Psoas muscle (tissue), 8 donors: ENCODE results near the gene SH2D3C. TPM values are rescaled to one million over a fixed set of nuclear protein-coding genes. Genes with fewer than 3 reads are reported as not detected.

ENCODE experiments used
- ATAC-seq, 4 donors: fragments of 200-7000 bp; cut with Tn5 transposase; one replicate each; pipeline ENCODE4 v1.9.1; 2020; ENCODE audit warnings: moderate library complexity in 3 of 4, mild to moderate bottlenecking in 2 of 4
- DNase-seq, 2 donors: peaks; one replicate each; pipeline ENCODE4 v3.0.0-alpha.2; 2020
- H3K27ac ChIP-seq: fragments of 200-600 bp; one replicate; pipeline ENCODE4 v1.8.0; 2022
- H3K27me3 ChIP-seq, 3 donors: fragments of 200-600 bp in 1 of 3; one replicate each; pipeline versions ENCODE4 v1.6.1 to v1.8.0; 2013 to 2022; ENCODE audit warnings: low read length in 2 of 3, mild to moderate bottlenecking in 2 of 3, moderate library complexity in 1 of 3; ENCODE audit not compliant: insufficient read depth in 3 of 3
- H3K36me3 ChIP-seq, 2 donors: fragments of 200-600 bp in 1 of 2; one replicate each; pipeline versions ENCODE4 v1.6.1 to v1.8.0; 2013 to 2022; ENCODE audit warnings: low read depth in 1 of 2, mild to moderate bottlenecking in 1 of 2, moderate library complexity in 1 of 2; ENCODE audit not compliant: insufficient read depth in 1 of 2
- H3K4me1 ChIP-seq: fragments of 200-600 bp; one replicate; pipeline ENCODE4 v1.8.0; 2022
- H3K4me3 ChIP-seq: fragments of 200-600 bp; one replicate; pipeline ENCODE4 v1.8.0; 2022; ENCODE audit warnings: mild to moderate bottlenecking
- H3K9me3 ChIP-seq: fragments of 200-600 bp; one replicate; pipeline ENCODE4 v1.8.0; 2022
- CTCF ChIP-seq: fragments of 200-600 bp; IDR thresholded peaks from one replicate; pipeline ENCODE4 v1.8.0; 2022; ENCODE audit warnings: antibody characterized with exemption
- WGBS, 3 donors: extraction: QIAGEN DNeasy Blood & Tissue Kit; methylation state at CpG; one replicate each; pipeline versions ENCODE4 v1.1.6 to v1.1.7; 2013; 5-methylcytosine and 5-hydroxymethylcytosine counted together
- intact Hi-C, 2 donors: fragments of 100-400 bp; cut with DNase I; formaldehyde crosslinking; loops; one replicate each; pipeline versions ENCODE4 v1.11.0 to v1.14.2; 2022
- polyA plus RNA-seq, 3 donors: library from polyadenylated mRNA; stranded (reverse); fragments of 200-250 nt; gene quantifications; one replicate each; pipeline ENCODE4 v1.2.3, GENCODE V29; 2013
- total RNA-seq, 4 donors: library from RNA; stranded (reverse); fragmentation: NEBNext Ultra II Directional in 2 of 4; extraction: Animal tissue kit (Norgen Biotek cat#: 25700) in 2 of 4; gene quantifications; one replicate each; pipeline versions ENCODE4 v1.2.1 to v1.2.4, GENCODE V29; 2021 to 2023
- donor health status: healthy with polysubstance abuse.
- donor health status: DM: no; HTN: no; CAD: no; lungs with moderate emphysema.
- donor health status: Bipolar disorder and iron deficiency.
- donor health status: healthy.
- donor health status: DM: yes; HTN: yes; CAD: no.
- donor health status: DM: no; HTN: no; CAD: no.
- donor health status: DM: no; HTN: no; CAD: no.
- donor health status: DM: yes; HTN: yes; CAD: no.

Gene SH2D3C
- total and polyA plus RNA-seq, 7 donors = 5.3 to 12.0 (median 10.0) TPM

GRCh38 chr9:127754099-127755060, 24.1 kb downstream of the SH2D3C start:
- ATAC-seq (peak; percentile 19 to 58 (median 52)), DNase-seq (no peak)
- H3K36me3 ChIP-seq = peaks cover 0 to 4% of the 10 kb centered on the region in 2 donors
- H3K4me3 ChIP-seq = peak overlapping the region; percentile 43
- TF ChIP-seq CTCF = no peak
- no peaks in the 10 kb centered on the region for H3K9me3 ChIP-seq
- H3K27me3 ChIP-seq = peaks cover 0 to 45% (median 14%) of the 10 kb centered on the region in 3 donors
- no peaks in the 10 kb centered on the region for H3K4me1 ChIP-seq
- 15 to 25% (median 17%) methylated on average over 58 to 86 of the region's 86 CpGs for WGBS, 3 donors
- H3K27ac ChIP-seq = no peak overlapping the region
- intact Hi-C loops = no loop called here

- no peaks in the 10 kb centered on the region for H3K4me1 ChIP-seq
- no peak for ATAC-seq
- DNase-seq = no peak
- no peak overlapping the region for H3K27ac ChIP-seq
- peaks cover 0 to 10% of the 10 kb centered on the region in 2 donors for H3K36me3 ChIP-seq
- no peak overlapping the region for H3K4me3 ChIP-seq
- peaks cover 0 to 45% (median 14%) of the 10 kb centered on the region in 3 donors for H3K27me3 ChIP-seq
- no peak for TF ChIP-seq CTCF
- intact Hi-C loops = no loop called here
- 51 to 56% (median 52%) methylated on average over 7 to 8 of the region's 8 CpGs for WGBS, 3 donors
- no peaks in the 10 kb centered on the region for H3K9me3 ChIP-seq
Observed at GRCh38 chr9:127753622-127754021, 24.8 kb downstream of the SH2D3C start.

GRCh38 chr9:127753148-127753547, 25.3 kb downstream of the SH2D3C start:
- Histone ChIP-seq H3K27me3 (peaks cover 0 to 45% (median 14%) of the 10 kb centered on the region in 3 donors), H3K4me1 (no peaks in the 10 kb centered on the region), H3K9me3 (no peaks in the 10 kb centered on the region), H3K27ac (no peak overlapping the region), H3K36me3 (peaks cover 0 to 13% of the 10 kb centered on the region in 2 donors), H3K4me3 (no peak overlapping the region)
- no peak for DNase-seq
- intact Hi-C loops = no loop called here
- no peak for ATAC-seq
- no peak for TF ChIP-seq CTCF
- 60 to 69% (median 68%) methylated on average over 8 of the region's 8 CpGs for WGBS, 3 donors

- no peak overlapping the region for H3K27ac ChIP-seq
- H3K27me3 ChIP-seq = peaks cover 0 to 39% (median 14%) of the 10 kb centered on the region in 3 donors
- no peak for ATAC-seq
- 26 to 31% (median 28%) methylated on average over 10 of the region's 10 CpGs for WGBS, 3 donors
- H3K9me3 ChIP-seq = no peaks in the 10 kb centered on the region
- intact Hi-C loops = no loop called here
- H3K4me1 ChIP-seq = no peaks in the 10 kb centered on the region
- H3K36me3 ChIP-seq = peaks cover 0 to 13% of the 10 kb centered on the region in 2 donors
- no peak overlapping the region for H3K4me3 ChIP-seq
- TF ChIP-seq CTCF = no peak
- DNase-seq = no peak
Observed at GRCh38 chr9:127751269-127752054, 27.0 kb downstream of the SH2D3C start.
